ENCODE data around the gene MARCKSL1.

The MARCKSL1 gene

DNA sequence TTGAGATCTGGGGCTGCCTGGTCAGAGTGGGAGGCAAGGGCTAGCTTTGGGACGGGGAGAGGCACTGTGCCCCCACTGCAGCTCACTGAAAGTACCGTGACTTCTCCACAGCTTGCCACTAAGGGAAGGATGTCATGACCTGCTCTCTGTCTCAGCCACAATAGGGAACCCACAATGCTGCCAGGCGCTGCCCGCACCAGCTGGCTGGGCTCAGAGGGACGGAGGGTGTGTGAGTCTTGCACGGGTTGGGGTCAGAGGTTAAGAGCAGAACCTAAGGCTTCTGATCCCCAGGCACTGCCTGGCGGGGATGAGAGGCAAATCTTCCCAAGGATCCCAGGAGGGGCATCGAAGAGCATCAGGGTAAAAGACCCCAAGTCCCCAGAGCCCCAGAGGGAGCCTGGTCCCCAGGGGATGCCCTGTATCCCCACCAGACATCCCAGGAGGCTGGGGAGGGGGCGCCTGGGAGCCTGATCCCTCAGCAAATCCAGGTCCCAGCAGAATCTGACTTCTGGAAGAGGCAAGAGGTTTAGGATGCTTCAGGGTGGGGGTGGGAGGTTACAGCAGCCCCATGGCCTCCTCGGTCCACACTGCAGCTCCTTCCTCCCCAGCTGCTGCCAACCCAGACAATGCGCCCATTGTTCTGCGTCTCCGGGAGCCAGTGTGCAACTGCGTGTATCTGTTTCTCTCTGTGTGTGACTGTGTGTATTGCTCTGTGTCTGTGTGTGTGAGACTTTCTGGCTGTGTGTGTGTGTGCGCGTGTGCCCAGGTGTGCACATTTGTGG, 2.0 kb upstream of the MARCKSL1 start:
- peak overlapping the region; percentile 100 for H3K27ac ChIP-seq
- H3K36me3 ChIP-seq: peaks cover 3% of the 10 kb centered on the region
- peaks cover 49 to 55% of the 10 kb centered on the region in 2 experiments for H3K4me1 ChIP-seq (ENCODE audit: control insufficient read depth in 1 of 2, insufficient read depth in 1 of 2, low read depth in 1 of 2, low read length in 1 of 2)
- H3K4me3 ChIP-seq (ENCODE audit: low read depth in 1 of 2, low read length in 1 of 2): peak overlapping the region; percentile 60 to 72
- TF ChIP-seq, protein P1, sequence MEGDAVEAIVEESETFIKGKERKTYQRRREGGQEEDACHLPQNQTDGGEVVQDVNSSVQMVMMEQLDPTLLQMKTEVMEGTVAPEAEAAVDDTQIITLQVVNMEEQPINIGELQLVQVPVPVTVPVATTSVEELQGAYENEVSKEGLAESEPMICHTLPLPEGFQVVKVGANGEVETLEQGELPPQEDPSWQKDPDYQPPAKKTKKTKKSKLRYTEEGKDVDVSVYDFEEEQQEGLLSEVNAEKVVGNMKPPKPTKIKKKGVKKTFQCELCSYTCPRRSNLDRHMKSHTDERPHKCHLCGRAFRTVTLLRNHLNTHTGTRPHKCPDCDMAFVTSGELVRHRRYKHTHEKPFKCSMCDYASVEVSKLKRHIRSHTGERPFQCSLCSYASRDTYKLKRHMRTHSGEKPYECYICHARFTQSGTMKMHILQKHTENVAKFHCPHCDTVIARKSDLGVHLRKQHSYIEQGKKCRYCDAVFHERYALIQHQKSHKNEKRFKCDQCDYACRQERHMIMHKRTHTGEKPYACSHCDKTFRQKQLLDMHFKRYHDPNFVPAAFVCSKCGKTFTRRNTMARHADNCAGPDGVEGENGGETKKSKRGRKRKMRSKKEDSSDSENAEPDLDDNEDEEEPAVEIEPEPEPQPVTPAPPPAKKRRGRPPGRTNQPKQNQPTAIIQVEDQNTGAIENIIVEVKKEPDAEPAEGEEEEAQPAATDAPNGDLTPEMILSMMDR (IDR thresholded peaks at IDR 0.05): no peak
- no peaks in the 10 kb centered on the region for H3K9me3 ChIP-seq
- peaks cover 16% of the 10 kb centered on the region for H3K27me3 ChIP-seq

GRCh38 chr1:32336963-32337675, 1.1 kb upstream of the MARCKSL1 start:
- H3K27ac ChIP-seq: peak overlapping the region; percentile 100
- peaks cover 49 to 52% of the 10 kb centered on the region in 2 experiments for H3K4me1 ChIP-seq (ENCODE audit: control insufficient read depth in 1 of 2, insufficient read depth in 1 of 2, low read depth in 1 of 2, low read length in 1 of 2)

GRCh38 chr1:32336591-32336932, 529 bp upstream of the MARCKSL1 start:
- TF ChIP-seq, protein P1 (IDR thresholded peaks at IDR 0.05): no peak
- H3K9me3 ChIP-seq: no peaks in the 10 kb centered on the region
- peak overlapping the region; percentile 100 for H3K27ac ChIP-seq
- peaks cover 16% of the 10 kb centered on the region for H3K27me3 ChIP-seq
- peak overlapping the region; percentile 60 to 72 for H3K4me3 ChIP-seq (ENCODE audit: low read depth in 1 of 2, low read length in 1 of 2)
- H3K36me3 ChIP-seq: peaks cover 17% of the 10 kb centered on the region
- H3K4me1 ChIP-seq (ENCODE audit: control insufficient read depth in 1 of 2, insufficient read depth in 1 of 2, low read depth in 1 of 2, low read length in 1 of 2): peaks cover 49 to 52% of the 10 kb centered on the region in 2 experiments

More at GRCh38 chr1:32336963-32337675, 1.1 kb upstream of the MARCKSL1 start:
- Histone ChIP-seq H3K4me3 (ENCODE audit: low read depth in 1 of 2, low read length in 1 of 2) (peak overlapping the region; percentile 60 to 72), H3K27me3 (peaks cover 16% of the 10 kb centered on the region), H3K36me3 (peaks cover 12% of the 10 kb centered on the region), H3K9me3 (no peaks in the 10 kb centered on the region)
- TF ChIP-seq, protein P1 (IDR thresholded peaks at IDR 0.05): no peak

DNA sequence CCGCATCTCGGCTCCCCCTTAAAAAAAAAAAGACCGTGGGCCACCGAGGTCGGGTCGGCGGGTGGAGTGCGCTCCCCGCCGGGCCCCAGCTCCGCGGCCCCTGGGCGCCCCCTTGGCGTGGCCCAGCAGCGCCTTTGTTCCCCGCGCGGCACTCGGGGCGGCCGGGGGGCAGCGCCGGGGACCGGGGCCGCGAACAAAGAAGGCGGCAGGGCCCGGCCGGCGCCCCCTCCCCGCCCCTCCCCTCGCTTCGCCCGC, 571 bp downstream of the MARCKSL1 start:
- H3K36me3 ChIP-seq: peaks cover 28% of the 10 kb centered on the region
- H3K4me1 ChIP-seq (ENCODE audit: control insufficient read depth in 1 of 2, insufficient read depth in 1 of 2, low read depth in 1 of 2, low read length in 1 of 2): peaks cover 49 to 52% of the 10 kb centered on the region in 2 experiments
- TF ChIP-seq, protein P1 (IDR thresholded peaks at IDR 0.05): no peak

GRCh38 chr1:32334864-32335534, 1.0 kb downstream of the MARCKSL1 start:
- TF ChIP-seq, protein P1 (IDR thresholded peaks at IDR 0.05): peak; percentile 88
- peaks cover 46 to 48% of the 10 kb centered on the region in 2 experiments for H3K4me1 ChIP-seq (ENCODE audit: control insufficient read depth in 1 of 2, insufficient read depth in 1 of 2, low read depth in 1 of 2, low read length in 1 of 2)
- peak overlapping the region; percentile 100 for H3K27ac ChIP-seq
- peaks cover 16% of the 10 kb centered on the region for H3K27me3 ChIP-seq
- H3K9me3 ChIP-seq: no peaks in the 10 kb centered on the region
- peaks cover 33% of the 10 kb centered on the region for H3K36me3 ChIP-seq
- H3K4me3 ChIP-seq (ENCODE audit: low read depth in 1 of 2, low read length in 1 of 2): peak overlapping the region; percentile 60 to 72

More for the DNA sequence above, 571 bp downstream of the MARCKSL1 start:
- Histone ChIP-seq H3K9me3 (no peaks in the 10 kb centered on the region), H3K27me3 (peaks cover 16% of the 10 kb centered on the region), H3K4me3 (ENCODE audit: low read depth in 1 of 2, low read length in 1 of 2) (peak overlapping the region; percentile 60 to 72), H3K27ac (peak overlapping the region; percentile 100)
